H1 (cell line): ENCODE data around the gene BIRC5. TPM values are rescaled to one million over a fixed set of nuclear protein-coding genes. Genes with fewer than 3 reads are reported as not detected.

ENCODE experiments used
- CTCF ChIA-PET: fragments of 300-600 bp; sonication (Branson Sonifier 250); formaldehyde crosslinking; loops from one replicate; lab custom pipeline; 2021; ENCODE audit not compliant: partially characterized antibody; lab: Charles Lee
- POLR2A ChIA-PET: fragments of 300-600 bp; sonication (Branson Sonifier 250); formaldehyde crosslinking; loops from one replicate; lab custom pipeline; 2021; ENCODE audit warnings: inconsistent platforms; ENCODE audit not compliant: partially characterized antibody; lab: Charles Lee
- DNase-seq, 2 experiments: peaks; one replicate each; pipeline versions ENCODE4 v3.0.0 to v3.0.0-alpha.2; 2010 to 2022; ENCODE audit warnings: low spot score in 2 of 2, low read depth in 1 of 2, mixed read lengths in 1 of 2
- FAIRE-seq: peaks from 2 replicates; lab custom pipeline; 2011; peaks lifted over from hg19 to GRCh38; lab: Jason Lieb, UNC
- H2AFZ ChIP-seq: 2 replicates; pipeline ENCODE4 v1.8.1; 2012; ENCODE audit warnings: low read length, inconsistent platforms
- H2AK5ac ChIP-seq: 2 replicates; pipeline ENCODE4 v1.6.1; 2013; ENCODE audit warnings: low read depth, low read length
- H2BK120ac ChIP-seq: replicated peaks from 2 replicates; pipeline ENCODE3; 2013; ENCODE audit warnings: low read depth, low read length, inconsistent platforms
- H2BK12ac ChIP-seq: 2 replicates; pipeline ENCODE4 v1.6.1; 2013; ENCODE audit warnings: low read depth, low read length
- H2BK15ac ChIP-seq: 2 replicates; pipeline ENCODE4 v1.6.1; 2013; ENCODE audit warnings: low read length
- H2BK20ac ChIP-seq: 2 replicates; pipeline ENCODE4 v1.6.1; 2013; ENCODE audit warnings: low read length
- H2BK5ac ChIP-seq: 2 replicates; pipeline ENCODE4 v1.6.1; 2013; ENCODE audit warnings: low read depth, low read length
- H3K14ac ChIP-seq: 2 replicates; pipeline ENCODE4 v1.6.1; 2013; ENCODE audit warnings: inconsistent platforms; ENCODE audit not compliant: insufficient read length
- H3K18ac ChIP-seq: 2 replicates; pipeline ENCODE4 v1.6.1; 2013; ENCODE audit warnings: low read length; ENCODE audit errors: extremely low read depth
- H3K23ac ChIP-seq: 2 replicates; pipeline ENCODE4 v1.6.1; 2013; ENCODE audit warnings: inconsistent platforms; ENCODE audit not compliant: insufficient read length
- H3K23me2 ChIP-seq: 2 replicates; pipeline ENCODE4 v1.6.1; 2013; ENCODE audit warnings: low read depth, low read length
- H3K27ac ChIP-seq: 2 replicates; pipeline ENCODE4 v1.6.1; 2011; ENCODE audit warnings: low read depth, low read length, inconsistent platforms
- H3K27me3 ChIP-seq, 4 experiments: replicated peaks in 1 of 4; 1 replicate in 1 of 4; 2 replicates in 3 of 4; pipeline versions ENCODE4 v1.6.1 to v1.8.1; 2011 to 2013; ENCODE audit warnings: low read length in 3 of 4, mild to moderate bottlenecking in 3 of 4, inconsistent platforms in 2 of 4, mixed read lengths in 2 of 4, moderate library complexity in 1 of 4; ENCODE audit not compliant: control insufficient read depth in 3 of 4, insufficient read depth in 3 of 4; ENCODE audit errors: extremely low read depth in 1 of 4
- H3K36me3 ChIP-seq, 4 experiments: 2 replicates each; pipeline versions ENCODE4 v1.6.1 to v1.8.1; 2011 to 2013; ENCODE audit warnings: mild to moderate bottlenecking in 4 of 4, low read length in 3 of 4, moderate library complexity in 2 of 4, control low read depth in 1 of 4, inconsistent platforms in 1 of 4; ENCODE audit not compliant: insufficient read depth in 4 of 4, control insufficient read depth in 2 of 4
- H3K4ac ChIP-seq: replicated peaks from 2 replicates; pipeline ENCODE3; 2013; ENCODE audit warnings: low read length, low read depth, mixed read lengths, inconsistent platforms; ENCODE audit not compliant: insufficient read length
- H3K4me1 ChIP-seq, 4 experiments: replicated peaks in 1 of 4; 1 replicate in 1 of 4; 2 replicates in 3 of 4; pipeline versions ENCODE4 v1.6.1 to v1.8.1; 2011 to 2013; ENCODE audit warnings: low read length in 3 of 4, inconsistent platforms in 2 of 4, mixed read lengths in 1 of 4; ENCODE audit not compliant: insufficient read depth in 4 of 4, control insufficient read depth in 3 of 4
- H3K4me2 ChIP-seq, 2 experiments: 2 replicates each; pipeline versions ENCODE4 v1.6.1 to v1.8.1; 2011 to 2013; ENCODE audit warnings: low read depth in 2 of 2, low read length in 2 of 2, control low read depth in 1 of 2, inconsistent platforms in 1 of 2, mild to moderate bottlenecking in 1 of 2; ENCODE audit not compliant: insufficient read depth in 1 of 2
- H3K4me3 ChIP-seq, 4 experiments: fragments of 200-600, 300-600 bp in 1 of 4; sonication (generic), shearing (Covaris generic), sonication (Bioruptor Twin) in 1 of 4; 2 replicates each; pipeline versions ENCODE4 v1.5.1 to v1.8.1; 2011 to 2016; ENCODE audit warnings: low read length in 4 of 4, low read depth in 3 of 4, control low read depth in 2 of 4, inconsistent platforms in 2 of 4, mild to moderate bottlenecking in 2 of 4, mixed read lengths in 1 of 4, moderate library complexity in 1 of 4; ENCODE audit not compliant: insufficient read depth in 2 of 4; ENCODE audit errors: extremely low read depth in 1 of 4
- H3K56ac ChIP-seq: replicated peaks from 2 replicates; pipeline ENCODE3; 2013; ENCODE audit warnings: low read depth, mild to moderate bottlenecking, mixed read lengths, low read length, inconsistent platforms; ENCODE audit not compliant: insufficient read length
- H3K79me1 ChIP-seq: 2 replicates; pipeline ENCODE4 v1.6.1; 2013; ENCODE audit warnings: low read depth, low read length, control low read depth
- H3K79me2 ChIP-seq, 2 experiments: 2 replicates each; pipeline versions ENCODE4 v1.6.1 to v1.8.1; 2012 to 2013; ENCODE audit warnings: low read length in 2 of 2, mild to moderate bottlenecking in 2 of 2, inconsistent platforms in 1 of 2; ENCODE audit not compliant: insufficient read depth in 2 of 2, control insufficient read depth in 1 of 2
- H3K9ac ChIP-seq, 4 experiments: replicated peaks in 1 of 4; 1 replicate in 1 of 4; 2 replicates in 3 of 4; pipeline versions ENCODE4 v1.6.1 to v1.8.1; 2011 to 2013; ENCODE audit warnings: low read depth in 3 of 4, low read length in 3 of 4, control low read depth in 2 of 4, mild to moderate bottlenecking in 2 of 4, moderate library complexity in 2 of 4, inconsistent platforms in 1 of 4; ENCODE audit errors: extremely low read depth in 1 of 4
- H3K9me3 ChIP-seq, 2 experiments: 2 replicates each; pipeline versions ENCODE4 v1.6.1 to v1.8.1; 2012 to 2013; ENCODE audit warnings: mild to moderate bottlenecking in 2 of 2, moderate library complexity in 2 of 2, control low read depth in 1 of 2, inconsistent platforms in 1 of 2, low read depth in 1 of 2, low read length in 1 of 2, mixed read lengths in 1 of 2; ENCODE audit not compliant: insufficient read depth in 2 of 2
- H4K20me1 ChIP-seq, 2 experiments: replicated peaks in 1 of 2; 2 replicates each; pipeline versions ENCODE3 to v1.8.1; 2011 to 2013; ENCODE audit warnings: inconsistent platforms in 2 of 2, low read length in 2 of 2, mild to moderate bottlenecking in 1 of 2; ENCODE audit not compliant: insufficient read depth in 2 of 2, control insufficient read depth in 1 of 2
- H4K5ac ChIP-seq: 2 replicates; pipeline ENCODE4 v1.6.1; 2013; ENCODE audit warnings: low read length, low read depth, mixed read lengths, inconsistent platforms; ENCODE audit not compliant: insufficient read length
- H4K8ac ChIP-seq: 2 replicates; pipeline ENCODE4 v1.8.0; 2013; ENCODE audit warnings: mild to moderate bottlenecking, moderate library complexity, low read length, inconsistent platforms; ENCODE audit not compliant: insufficient read depth; ENCODE audit errors: extremely low read depth
- H4K91ac ChIP-seq: replicated peaks from 2 replicates; pipeline ENCODE3; 2013; ENCODE audit warnings: low read length, mixed read lengths, inconsistent platforms; ENCODE audit not compliant: insufficient read length
- ATF3 ChIP-seq: IDR thresholded peaks from 2 replicates; pipeline ENCODE4 v1.6.1; 2011; ENCODE audit warnings: low read depth, mild to moderate bottlenecking, low read length; ENCODE audit not compliant: insufficient read depth
- CBX8 ChIP-seq: fragments of 300-800, 300-1000 bp; sonication (generic); IDR thresholded peaks from 2 replicates; pipeline ENCODE4 v1.7.1; 2016; ENCODE audit warnings: low read depth, low read length, borderline replicate concordance
- CREB1 ChIP-seq: IDR thresholded peaks from 2 replicates; pipeline ENCODE4 v1.6.1; 2012; ENCODE audit warnings: inconsistent platforms
- PHF8 ChIP-seq: fragments of 200-600 bp; sonication (generic); conservative IDR thresholded peaks from 2 replicates; pipeline ENCODE4 v1.7.1; 2012; ENCODE audit warnings: low read depth, mild to moderate bottlenecking, inconsistent platforms, low read length, moderate library complexity
- POU5F1 ChIP-seq: IDR thresholded peaks from 2 replicates; pipeline ENCODE4 v1.6.1; 2011; ENCODE audit warnings: low read depth, mild to moderate bottlenecking, low read length, moderate library complexity
- SIRT6 ChIP-seq: IDR thresholded peaks from one replicate; pipeline ENCODE4 v1.7.1; 2012; ENCODE audit warnings: low read length, inconsistent platforms
- WGBS, 2 experiments: shearing (Covaris generic) in 1 of 2; methylation state at CpG; one replicate each; pipeline versions ENCODE4 v1.1.6 to v1.1.7; 2013 to 2015; ENCODE audit warnings: low lambda C conversion rate in 2 of 2, mixed read lengths in 2 of 2, inconsistent platforms in 1 of 2, low coverage in 1 of 2, missing lambda C conversion rate in 1 of 2; ENCODE audit not compliant: insufficient replicate concordance in 2 of 2, insufficient coverage in 1 of 2, insufficient read length in 1 of 2; ENCODE audit errors: extremely low coverage in 1 of 2, missing lambda C conversion rate in 1 of 2; 5-methylcytosine and 5-hydroxymethylcytosine counted together
- polyA plus RNA-seq, 7 experiments: library from polyadenylated mRNA; depleted of rRNA in 3 of 7; stranded (reverse) in 5 of 7; unstranded in 2 of 7; fragments of >200 nt in 5 of 7; fragments of 200-250 nt in 2 of 7; gene quantifications; 1 replicate in 5 of 7; 2 replicates in 1 of 7; 4 replicates in 1 of 7; pipeline versions ENCODE4 v1.2.1 to v1.2.3, GENCODE V29; 2011 to 2013; ENCODE audit warnings: missing spikeins in 2 of 7, mixed read lengths in 2 of 7
- total RNA-seq: library from RNA; stranded (reverse); fragmentation: NEBNext Ultra II Directional; extraction: Animal tissue kit (Norgen Biotek cat#: 25700); gene quantifications from 2 replicates; pipeline ENCODE4 v1.2.1, GENCODE V29; 2021
- TF ChIP-seq, protein P1 (sequence below): IDR thresholded peaks from 2 replicates; pipeline ENCODE4 v1.6.1; 2011; ENCODE audit warnings: low read length, improper control_type of control experiment

Gene BIRC5
- total and polyA plus RNA-seq, 2 of the 8 experiments (the other 6 are each of a cell fraction or from before 2014, with no cell fraction given), result 42.2 to 108 TPM

DNA sequence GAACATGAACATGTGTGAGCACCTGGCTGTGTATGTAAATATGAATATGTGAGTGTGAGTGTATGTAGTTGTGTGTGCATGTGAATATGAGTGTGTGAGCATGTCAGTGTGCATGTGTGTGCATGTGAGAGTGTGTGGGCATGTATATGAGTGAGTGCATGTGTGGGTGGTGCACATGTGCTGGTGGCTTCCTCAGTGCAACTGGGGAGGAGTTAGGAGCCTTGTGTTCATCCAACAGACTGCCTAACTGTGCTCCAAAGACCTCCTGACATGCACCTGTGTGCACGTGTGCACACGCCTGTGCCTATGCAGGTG is 18.8 kb downstream of the BIRC5 start:
- no peak overlapping the region; the same call in 1 of the 2 replicates for H2AK5ac ChIP-seq
- CTCF ChIA-PET, result interaction anchor here (4.6 kb wide), 1 partner anchor 18 kb away, joined by 24 read pairs; no protein-coding TSS in a partner anchor
- no peaks in the 10 kb centered on the region for H3K36me3 ChIP-seq
- POLR2A ChIA-PET, result interaction anchor here (1.1 to 1.5 kb wide), 2 partner anchors 10 to 15 kb away, joined by 3 to 5 read pairs; no protein-coding TSS in a partner anchor
- DNase-seq (no peak), FAIRE-seq (no peak)
- H3K4ac ChIP-seq, result peak overlapping the region; percentile 57
- peak overlapping the region; percentile 5; the same call in 1 of the 2 replicates for H2BK15ac ChIP-seq
- H3K9ac ChIP-seq, result no peak overlapping the region
- no peak overlapping the region for H4K91ac ChIP-seq
- H3K4me2 ChIP-seq, result peak overlapping the region in 1 of 2 experiments; percentile 81; a peak in 1 of 4 replicates
- H2BK12ac ChIP-seq, result no peak overlapping the region
- no peaks in the 10 kb centered on the region for H3K79me1 ChIP-seq
- H2BK5ac ChIP-seq, result no peak overlapping the region
- 89% methylated on average over 2 of the region's 2 CpGs; no CpG with 5 or more reads in 1 of the 2 experiments for WGBS, 2 experiments
- 0 out of 8 replicates have a peak overlapping the region, but pooled peaks of 1 of the 4 experiments have one; percentile 68 for H3K4me3 ChIP-seq
- H3K27me3 ChIP-seq, result peaks cover 0 to 27% (median 22%) of the 10 kb centered on the region in 4 experiments; a peak in 6 of 7 replicates
- H3K27ac ChIP-seq, result no peak overlapping the region
- H4K5ac ChIP-seq, result no peak overlapping the region
- no peaks in the 10 kb centered on the region for H3K9me3 ChIP-seq
- H3K23ac ChIP-seq, result no peak overlapping the region
- no peak overlapping the region for H4K8ac ChIP-seq
- H4K20me1 ChIP-seq, result peaks cover 0 to 2% of the 10 kb centered on the region in 2 experiments
- H2AFZ ChIP-seq, result no peak overlapping the region
- H2BK120ac ChIP-seq, result no peak overlapping the region
- no peak overlapping the region for H3K14ac ChIP-seq
- H3K56ac ChIP-seq, result no peak overlapping the region
- peaks cover 5% of the 10 kb centered on the region; the same call in 1 of the 2 replicates for H3K23me2 ChIP-seq
- no peak overlapping the region for H3K18ac ChIP-seq
- H3K79me2 ChIP-seq, result no peaks in the 10 kb centered on the region
- H3K4me1 ChIP-seq, result peaks cover 0 to 8% (median 5%) of the 10 kb centered on the region in 4 experiments; a peak in 5 of 7 replicates
- H2BK20ac ChIP-seq, result no peak overlapping the region
- TF ChIP-seq SIRT6 (no peak), POU5F1 (no peak), ATF3 (no peak), PHF8 (no peak), CBX8 (no peak), CREB1 (no peak)
- TF ChIP-seq, protein P1, sequence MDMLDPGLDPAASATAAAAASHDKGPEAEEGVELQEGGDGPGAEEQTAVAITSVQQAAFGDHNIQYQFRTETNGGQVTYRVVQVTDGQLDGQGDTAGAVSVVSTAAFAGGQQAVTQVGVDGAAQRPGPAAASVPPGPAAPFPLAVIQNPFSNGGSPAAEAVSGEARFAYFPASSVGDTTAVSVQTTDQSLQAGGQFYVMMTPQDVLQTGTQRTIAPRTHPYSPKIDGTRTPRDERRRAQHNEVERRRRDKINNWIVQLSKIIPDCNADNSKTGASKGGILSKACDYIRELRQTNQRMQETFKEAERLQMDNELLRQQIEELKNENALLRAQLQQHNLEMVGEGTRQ, result no peak
